Adipocyte (in vitro differentiated cells): Measurements from ENCODE around the gene DYNLL2.
"Not testable (repeated sequence)": the region's sequence is repeated elsewhere in the genome, so short reads cannot be mapped to it uniquely, and the experiment has no call there.

Experiments
- DNase-seq: peaks from one replicate; pipeline ENCODE4 v3.0.0-alpha.2; 2015; ENCODE audit warnings: low read depth
- H3K27me3 ChIP-seq: replicated peaks from 2 replicates; pipeline ENCODE4 v1.7.0; 2013; ENCODE audit warnings: mild to moderate bottlenecking, low read length, moderate library complexity; ENCODE audit not compliant: control insufficient read depth, insufficient read depth
- H3K36me3 ChIP-seq: 2 replicates; pipeline ENCODE4 v1.7.0; 2013; ENCODE audit warnings: low read length, mild to moderate bottlenecking, moderate library complexity; ENCODE audit not compliant: control insufficient read depth, insufficient read depth, severe bottlenecking
- H3K4me1 ChIP-seq: 2 replicates; pipeline ENCODE4 v1.7.0; 2013; ENCODE audit warnings: mild to moderate bottlenecking, low read length, moderate library complexity; ENCODE audit not compliant: control insufficient read depth, insufficient read depth
- H3K4me3 ChIP-seq: 2 replicates; pipeline ENCODE4 v1.7.0; 2013; ENCODE audit warnings: mild to moderate bottlenecking, low read length, moderate library complexity
- H3K9ac ChIP-seq: 2 replicates; pipeline ENCODE4 v1.7.0; 2013; ENCODE audit warnings: mild to moderate bottlenecking, low read length, moderate library complexity
- H3K9me3 ChIP-seq: 2 replicates; pipeline ENCODE4 v1.7.0; 2013; ENCODE audit warnings: mild to moderate bottlenecking, low read length, moderate library complexity; ENCODE audit not compliant: control insufficient read depth

Gene DYNLL2

DNA sequence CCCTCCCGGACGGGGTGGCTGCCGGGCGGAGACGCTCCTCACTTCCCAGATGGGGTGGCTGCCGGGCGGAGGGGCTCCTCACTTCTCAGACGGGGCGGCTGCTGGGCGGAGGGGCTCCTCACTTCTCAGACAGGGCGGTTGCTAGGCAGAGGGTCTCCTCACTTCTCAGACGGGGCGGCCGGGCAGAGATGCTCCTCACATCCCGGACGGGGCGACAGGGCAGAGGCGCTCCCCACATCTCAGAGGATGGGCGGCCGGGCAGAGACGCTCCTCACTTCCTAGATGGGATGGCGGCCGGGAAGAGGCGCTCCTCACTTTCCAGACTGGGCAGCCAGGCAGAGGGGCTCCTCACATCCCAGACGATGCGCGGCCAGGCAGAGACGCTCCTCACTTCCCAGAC lies 8.8 kb upstream of the DYNLL2 start:
- H3K27me3 ChIP-seq, result peaks cover 47% of the 10 kb centered on the region
- H3K4me3 ChIP-seq, H3K36me3 ChIP-seq, DNase-seq, H3K9ac ChIP-seq, H3K4me1 ChIP-seq, H3K9me3 ChIP-seq: not testable (repeated sequence)

DNA sequence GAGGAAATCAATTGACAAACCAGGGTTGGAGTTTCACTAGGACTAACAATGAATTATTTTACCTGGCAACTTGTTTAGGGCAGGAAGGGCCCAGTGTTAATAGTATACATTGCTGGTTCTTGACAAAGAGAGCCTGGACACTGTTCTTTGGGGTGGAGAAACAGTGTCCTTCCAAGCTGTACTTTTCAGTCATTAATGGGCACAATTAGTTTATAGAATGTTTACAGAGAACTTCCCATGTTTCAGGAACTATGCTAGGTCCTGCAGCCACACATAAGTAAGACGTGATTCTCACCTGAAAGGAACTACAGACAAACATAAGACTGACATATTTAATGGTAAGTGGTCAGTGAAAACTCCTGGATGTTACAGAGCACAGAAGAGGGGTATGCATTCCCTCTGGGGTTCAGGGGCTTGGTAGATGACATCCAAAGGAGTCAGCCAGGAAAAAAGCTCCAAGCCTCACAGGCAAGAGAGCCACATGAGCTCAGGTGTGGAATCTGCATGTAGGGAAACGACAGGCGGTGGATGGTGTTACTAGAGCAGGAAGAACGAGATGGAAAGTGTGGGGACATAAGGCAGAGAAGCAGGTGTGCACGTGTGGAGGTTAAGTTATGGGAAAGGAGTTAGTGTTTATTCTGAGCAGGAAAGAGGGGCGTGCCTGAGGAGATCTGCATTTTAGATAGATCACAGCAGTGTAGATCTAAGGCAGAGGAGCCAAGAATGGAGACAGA lies 3.8 kb upstream of the DYNLL2 start:
- Histone ChIP-seq H3K4me3 (no peak overlapping the region), H3K36me3 (no peaks in the 10 kb centered on the region), H3K4me1 (peaks cover 4% of the 10 kb centered on the region), H3K9me3 (peaks cover 3% of the 10 kb centered on the region), H3K9ac (no peak overlapping the region), H3K27me3 (peaks cover 31% of the 10 kb centered on the region)
- no peak for DNase-seq

DNA sequence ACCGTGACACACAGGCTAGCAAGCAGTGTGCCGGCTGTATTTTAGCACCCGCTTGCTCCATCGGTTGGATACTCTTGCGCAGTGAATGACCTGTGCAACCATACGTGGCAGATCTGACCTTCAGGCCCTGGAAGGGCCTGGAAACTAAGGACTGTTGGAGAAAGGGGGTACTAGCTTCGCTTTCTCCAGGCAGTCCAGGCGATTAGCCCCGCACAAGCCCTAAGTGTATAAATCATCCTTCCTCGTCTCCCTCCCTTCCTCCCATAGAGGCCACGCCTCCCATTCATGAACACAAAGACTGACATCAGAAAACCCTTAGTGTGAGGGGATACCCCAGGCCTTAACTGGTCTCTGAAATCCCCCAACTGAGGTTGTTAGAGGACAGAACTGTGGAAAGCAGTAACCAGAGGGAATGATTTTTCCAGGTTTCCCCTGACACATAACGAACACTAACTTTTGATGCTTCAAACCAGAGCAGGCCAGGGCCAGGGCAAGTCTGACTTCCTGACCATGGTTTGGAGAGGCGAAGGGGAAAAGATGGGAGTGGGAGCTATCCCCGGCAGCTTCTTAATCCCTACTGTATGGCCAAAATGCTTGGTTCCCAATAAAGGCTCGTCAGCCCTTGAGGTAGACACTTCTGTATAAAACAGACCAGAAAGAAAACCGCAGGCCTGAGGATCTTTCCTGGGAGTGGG lies 1.4 kb upstream of the DYNLL2 start:
- no peak for DNase-seq
- no peak overlapping the region for H3K4me3 ChIP-seq
- peaks cover 10% of the 10 kb centered on the region for H3K36me3 ChIP-seq

DNA sequence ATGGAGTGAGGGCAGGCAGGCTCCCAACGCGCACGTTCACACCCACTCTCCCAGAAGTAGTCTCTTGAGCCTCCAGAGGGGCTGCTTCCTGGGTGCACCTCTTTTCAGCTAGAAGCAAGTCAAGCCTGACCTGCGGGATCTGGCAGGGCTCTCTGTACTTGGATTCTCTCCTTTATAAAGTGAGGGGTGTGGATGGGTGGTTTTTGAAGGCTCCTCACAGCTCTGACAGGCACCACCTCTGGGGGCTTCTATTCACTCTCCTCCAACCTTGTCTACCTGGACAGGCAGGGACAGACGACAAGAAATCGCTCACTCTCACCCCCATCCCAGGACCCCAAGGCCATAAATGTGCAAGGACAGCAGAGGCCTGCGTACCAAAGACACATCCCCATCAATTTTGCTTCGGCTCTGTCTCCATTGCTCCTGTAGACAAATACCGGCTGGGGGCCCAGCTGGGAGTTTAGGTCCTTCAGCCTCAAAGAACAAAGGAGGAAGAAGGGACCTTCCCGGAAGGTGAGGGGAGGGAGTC lies 814 bp upstream of the DYNLL2 start:
- Histone ChIP-seq H3K27me3 (peaks cover 18% of the 10 kb centered on the region), H3K9ac (peak overlapping the region; percentile 70), H3K4me1 (peaks cover 29% of the 10 kb centered on the region), H3K9me3 (no peaks in the 10 kb centered on the region), H3K36me3 (peaks cover 16% of the 10 kb centered on the region), H3K4me3 (peak overlapping the region; percentile 67)
- DNase-seq, result no peak

More for the DNA sequence above, 1.4 kb upstream of the DYNLL2 start:
- H3K9me3 ChIP-seq, result no peaks in the 10 kb centered on the region
- H3K4me1 ChIP-seq, result peaks cover 27% of the 10 kb centered on the region
- H3K27me3 ChIP-seq, result peaks cover 19% of the 10 kb centered on the region
- H3K9ac ChIP-seq, result no peak overlapping the region

DNA sequence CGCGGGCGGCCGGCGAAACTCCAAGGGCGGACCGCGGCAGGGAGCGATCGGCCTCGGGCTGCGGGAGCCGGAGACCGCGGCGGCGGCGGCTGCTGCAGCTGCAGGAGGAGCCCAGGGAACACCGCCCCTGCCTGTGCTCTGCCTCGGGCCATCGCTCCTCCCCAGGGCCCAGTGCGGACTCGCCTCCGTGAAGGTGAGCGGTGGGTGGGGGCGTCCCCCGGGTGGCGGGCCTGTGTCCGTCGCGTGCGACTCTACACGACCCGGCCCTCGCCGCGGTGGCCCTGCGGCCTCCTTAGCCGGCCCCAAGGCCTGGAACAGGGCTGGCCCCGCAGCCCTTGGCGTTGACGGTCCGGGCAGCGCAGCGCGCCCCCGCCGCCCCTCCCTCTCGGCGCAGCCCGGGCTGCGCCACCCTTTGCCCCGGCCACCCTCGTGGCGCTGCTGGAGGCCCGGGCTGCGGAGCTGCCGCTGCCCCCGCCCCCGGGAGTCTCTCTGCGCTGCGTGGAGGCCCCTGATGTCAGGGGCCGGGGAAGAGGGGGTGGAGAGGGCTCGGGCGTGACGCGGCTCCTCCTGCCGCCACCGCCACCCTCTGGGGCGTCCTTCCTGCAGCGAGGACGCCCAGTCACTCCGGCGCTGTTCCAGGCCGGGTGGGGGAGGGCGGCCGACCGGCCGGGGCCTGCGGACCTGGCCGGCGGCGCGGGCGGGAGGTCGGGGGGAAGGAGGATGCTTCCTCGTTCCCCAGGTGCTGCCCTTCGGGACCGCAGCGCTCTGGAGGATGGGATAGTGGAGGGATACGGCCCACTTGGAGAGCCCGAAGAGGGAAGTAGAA lies 485 bp downstream of the DYNLL2 start:
- peak; percentile 81 for DNase-seq
- Histone ChIP-seq H3K9me3 (no peaks in the 10 kb centered on the region), H3K9ac (peak overlapping the region; percentile 92), H3K36me3 (peaks cover 28% of the 10 kb centered on the region), H3K27me3 (peaks cover 7% of the 10 kb centered on the region), H3K4me3 (peak overlapping the region; percentile 92), H3K4me1 (peaks cover 29% of the 10 kb centered on the region)

DNA sequence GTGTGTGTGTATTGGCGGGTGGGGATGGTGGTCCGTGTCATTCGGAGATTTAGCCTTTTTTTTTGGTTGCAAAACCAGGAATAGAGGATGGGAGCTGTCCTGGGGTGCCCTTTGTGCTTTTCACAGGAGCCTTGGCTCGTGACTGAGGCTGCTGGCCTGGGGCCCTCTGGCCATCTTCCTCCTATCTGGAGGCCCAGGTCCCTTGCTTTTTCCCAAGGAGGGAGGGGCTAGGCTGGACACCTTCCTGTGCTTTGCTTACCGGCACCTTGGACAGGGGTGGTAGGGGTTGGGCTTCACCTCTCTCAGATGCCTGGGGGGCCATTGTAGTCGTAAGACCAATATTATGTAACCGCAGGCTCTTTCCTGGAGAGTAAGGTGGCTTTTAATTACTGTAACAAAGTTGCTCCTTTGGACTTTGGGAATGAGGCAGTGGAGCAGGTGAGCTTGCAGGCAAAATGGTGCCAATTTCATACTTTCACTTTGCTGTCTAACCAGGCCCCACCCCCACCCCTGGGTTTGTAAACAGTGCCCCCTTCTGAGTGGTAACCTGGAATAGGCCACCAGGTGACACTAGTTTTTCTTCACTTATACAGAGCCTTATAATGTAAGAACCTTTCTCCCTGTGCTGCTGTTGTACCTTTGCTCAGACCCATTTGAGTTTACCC lies 1.2 kb downstream of the DYNLL2 start:
- Histone ChIP-seq H3K4me3 (peak overlapping the region; percentile 92), H3K9me3 (no peaks in the 10 kb centered on the region), H3K36me3 (peaks cover 36% of the 10 kb centered on the region), H3K27me3 (no peaks in the 10 kb centered on the region), H3K4me1 (peaks cover 29% of the 10 kb centered on the region), H3K9ac (peak overlapping the region; percentile 92)
- DNase-seq, result peak; percentile 36

DNA sequence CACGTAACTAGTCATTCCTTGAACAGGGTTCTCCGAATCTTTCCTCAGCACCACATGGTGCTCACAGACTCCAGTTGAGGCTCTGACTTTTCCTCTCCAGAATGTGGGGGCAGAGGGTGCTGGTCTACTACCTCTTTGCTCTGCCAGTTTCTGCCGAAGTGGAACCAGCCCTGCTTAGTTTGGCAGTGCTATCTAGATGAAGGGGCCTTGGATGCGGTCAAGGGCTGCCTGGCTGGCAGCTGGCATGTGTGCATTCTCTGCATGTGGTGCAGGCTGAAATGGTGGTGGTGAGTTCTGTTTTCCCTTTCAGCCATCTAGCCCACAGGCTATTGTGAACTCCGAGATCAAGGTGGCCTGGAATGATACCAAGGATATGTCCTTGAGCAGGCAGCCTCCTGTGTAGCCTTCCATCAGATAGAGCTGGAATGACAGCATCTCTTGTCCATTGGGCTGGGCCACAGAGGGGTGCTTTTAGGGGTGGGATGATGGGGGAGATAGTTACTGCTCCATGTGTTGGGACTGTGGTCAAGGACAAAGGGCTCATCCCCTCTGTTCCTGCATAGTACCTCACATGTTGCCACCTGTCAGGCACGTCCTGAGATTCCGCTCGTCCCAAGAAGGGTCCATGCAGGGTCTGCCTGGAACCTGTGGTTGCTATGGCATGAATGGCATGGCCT lies 2.0 kb downstream of the DYNLL2 start:
- DNase-seq, result peak; percentile 27

DNA sequence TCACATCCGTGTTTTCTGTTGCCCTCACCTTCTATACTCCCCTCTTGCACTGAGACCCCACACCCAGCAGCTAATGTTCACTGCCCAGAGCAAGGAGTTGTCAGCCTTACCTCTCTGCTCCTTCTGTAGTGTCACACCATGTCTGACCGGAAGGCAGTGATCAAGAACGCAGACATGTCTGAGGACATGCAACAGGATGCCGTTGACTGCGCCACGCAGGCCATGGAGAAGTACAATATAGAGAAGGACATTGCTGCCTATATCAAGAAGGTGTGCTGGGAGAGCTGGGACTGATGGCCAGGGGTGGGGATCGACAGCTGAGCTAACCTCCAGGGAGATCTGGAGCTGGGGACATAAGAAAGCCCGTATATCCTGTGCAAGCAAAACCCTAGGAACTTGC lies 3.7 kb downstream of the DYNLL2 start:
- Histone ChIP-seq H3K9me3 (no peaks in the 10 kb centered on the region), H3K9ac (no peak overlapping the region), H3K27me3 (no peaks in the 10 kb centered on the region), H3K4me3 (no peak overlapping the region), H3K36me3 (peaks cover 59% of the 10 kb centered on the region), H3K4me1 (peaks cover 29% of the 10 kb centered on the region)
- DNase-seq, result no peak

More for the DNA sequence above, 2.0 kb downstream of the DYNLL2 start:
- Histone ChIP-seq H3K36me3 (peaks cover 43% of the 10 kb centered on the region), H3K4me1 (peaks cover 29% of the 10 kb centered on the region), H3K9me3 (no peaks in the 10 kb centered on the region), H3K9ac (peak overlapping the region; percentile 92), H3K27me3 (no peaks in the 10 kb centered on the region), H3K4me3 (peak overlapping the region; percentile 92)

DNA sequence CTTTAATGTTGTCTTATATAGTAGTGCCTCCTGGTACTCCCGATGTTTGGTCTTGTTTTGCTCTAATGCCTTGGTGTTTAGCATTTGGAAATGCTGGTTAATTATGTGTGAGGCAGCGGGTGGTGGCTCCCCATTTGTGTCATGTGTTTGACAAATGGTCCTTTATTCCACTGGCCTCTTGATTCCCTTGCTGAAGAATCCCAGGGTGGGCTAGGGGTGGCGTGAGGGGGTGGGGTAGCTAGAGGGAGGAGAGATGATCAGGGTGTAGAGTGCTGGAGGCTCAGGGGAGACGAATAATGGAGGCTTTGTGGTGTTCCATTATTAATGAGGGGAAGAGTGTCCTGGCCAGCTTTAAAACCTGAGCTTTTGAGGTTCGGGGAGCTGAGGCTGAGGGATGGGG lies 5.4 kb downstream of the DYNLL2 start:
- Histone ChIP-seq H3K4me1 (peaks cover 25% of the 10 kb centered on the region), H3K9me3 (no peaks in the 10 kb centered on the region), H3K36me3 (peaks cover 76% of the 10 kb centered on the region), H3K9ac (no peak overlapping the region), H3K27me3 (no peaks in the 10 kb centered on the region), H3K4me3 (no peak overlapping the region)
- no peak for DNase-seq

DNA sequence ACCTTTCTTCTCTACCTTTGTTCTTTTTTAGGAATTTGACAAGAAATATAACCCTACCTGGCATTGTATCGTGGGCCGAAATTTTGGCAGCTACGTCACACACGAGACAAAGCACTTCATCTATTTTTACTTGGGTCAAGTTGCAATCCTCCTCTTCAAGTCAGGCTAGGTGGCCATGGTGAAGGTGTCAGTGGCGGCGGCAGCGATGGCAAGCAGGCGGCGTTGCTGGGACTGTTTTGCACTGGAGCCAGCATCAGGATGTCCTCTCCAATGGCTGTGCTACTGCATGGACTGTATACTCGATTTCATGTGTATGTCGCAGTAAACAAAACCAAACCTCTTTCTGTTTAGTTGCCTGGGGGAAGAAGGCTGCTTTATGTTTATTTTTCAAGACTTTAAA lies 5.9 kb downstream of the DYNLL2 start:
- H3K36me3 ChIP-seq, result peaks cover 81% of the 10 kb centered on the region
- H3K4me3 ChIP-seq, result no peak overlapping the region
- H3K9ac ChIP-seq, result no peak overlapping the region
- DNase-seq, result no peak
- peaks cover 25% of the 10 kb centered on the region for H3K4me1 ChIP-seq
- H3K9me3 ChIP-seq, result no peaks in the 10 kb centered on the region
- no peaks in the 10 kb centered on the region for H3K27me3 ChIP-seq
